Suprapubic skin (tissue), 4 donors: ENCODE results near the gene GNAT1. TPM values are rescaled to one million over a fixed set of nuclear protein-coding genes. Genes with fewer than 3 reads are reported as not detected.

Experiments used
- DNase-seq, 2 donors: peaks; one replicate each; pipeline ENCODE4 v3.0.0-alpha.2; 2019; ENCODE audit warnings: low spot score in 2 of 2
- H3K27ac ChIP-seq: fragments of 200-600 bp; sonication (generic); one replicate; pipeline ENCODE4 v1.5.1; 2019
- H3K27me3 ChIP-seq: fragments of 200-600 bp; sonication (generic); one replicate; pipeline ENCODE4 v1.5.1; 2019
- H3K36me3 ChIP-seq: fragments of 200-600 bp; sonication (generic); one replicate; pipeline ENCODE4 v1.5.1; 2019
- H3K4me1 ChIP-seq: fragments of 200-600 bp; sonication (generic); one replicate; pipeline ENCODE4 v1.5.1; 2019
- H3K4me3 ChIP-seq: fragments of 200-600 bp; sonication (generic); one replicate; pipeline ENCODE4 v1.5.1; 2019; ENCODE audit warnings: mild to moderate bottlenecking
- H3K9me3 ChIP-seq: fragments of 200-600 bp; sonication (generic); one replicate; pipeline ENCODE4 v1.5.1; 2019
- EP300 ChIP-seq: sonication (generic); formaldehyde crosslinking; IDR thresholded peaks from one replicate; pipeline ENCODE4 v1.6.1; 2017; ENCODE audit warnings: antibody characterized with exemption
- POLR2A ChIP-seq, 2 donors: fragments of 450-650 bp; IDR thresholded peaks; one replicate each; pipeline ENCODE4 v1.6.1; 2017; ENCODE audit warnings: antibody characterized with exemption in 2 of 2, mild to moderate bottlenecking in 2 of 2, moderate library complexity in 2 of 2
- POLR2AphosphoS5 ChIP-seq, 3 donors: sonication (generic); formaldehyde crosslinking; IDR thresholded peaks; one replicate each; pipeline ENCODE4 v1.6.1; 2017; ENCODE audit warnings: antibody characterized with exemption in 3 of 3
- WGBS: methylation state at CpG from one replicate; pipeline ENCODE4 v1.1.5; 2018; 5-methylcytosine and 5-hydroxymethylcytosine counted together
- total RNA-seq, 4 donors: library from RNA; depleted of rRNA; stranded (reverse); fragments of >200 nt; gene quantifications; one replicate each; pipeline ENCODE4 v1.1.0, GENCODE V29; 2016
- TF ChIP-seq, protein P1 (sequence below), 2 donors: fragments of 200-600 bp in 1 of 2; fragments of 450-650 bp in 1 of 2; sonication (generic) in 1 of 2; IDR thresholded peaks; one replicate each; pipeline ENCODE4 v1.5.1; 2016 to 2019; ENCODE audit warnings: antibody characterized with exemption in 2 of 2, mild to moderate bottlenecking in 1 of 2, moderate library complexity in 1 of 2

The GNAT1 gene
- total RNA-seq, 4 donors from 2014 or later: 0.64 TPM; not detected in 3

DNA sequence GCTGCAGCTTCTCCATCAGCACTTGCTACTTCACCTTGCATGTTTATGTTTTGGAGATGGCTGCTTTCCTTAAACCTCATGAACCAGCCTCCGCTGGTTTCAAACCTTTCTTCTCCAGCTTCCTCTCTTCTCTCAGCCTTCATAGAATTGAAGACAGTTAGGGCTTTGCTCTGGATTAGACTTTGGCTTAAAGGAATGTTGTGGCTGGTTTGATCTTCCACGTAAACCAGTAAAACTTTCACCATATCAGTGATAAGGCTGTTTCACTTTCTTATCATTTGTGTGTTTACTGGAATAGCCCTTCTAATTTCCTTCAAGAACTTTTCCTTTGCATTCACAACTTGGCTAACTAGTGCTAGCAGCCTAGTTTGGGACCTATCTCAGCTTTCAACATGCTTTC, 11.7 kb upstream of the GNAT1 start:
- H3K4me3 ChIP-seq: no peak overlapping the region
- H3K36me3 ChIP-seq: peaks cover 62% of the 10 kb centered on the region
- TF ChIP-seq EP300 (no peak), POLR2AphosphoS5 (IDR thresholded peaks at IDR 0.05) (no peak), POLR2A (IDR thresholded peaks at IDR 0.05) (no peak)
- TF ChIP-seq, protein P1, sequence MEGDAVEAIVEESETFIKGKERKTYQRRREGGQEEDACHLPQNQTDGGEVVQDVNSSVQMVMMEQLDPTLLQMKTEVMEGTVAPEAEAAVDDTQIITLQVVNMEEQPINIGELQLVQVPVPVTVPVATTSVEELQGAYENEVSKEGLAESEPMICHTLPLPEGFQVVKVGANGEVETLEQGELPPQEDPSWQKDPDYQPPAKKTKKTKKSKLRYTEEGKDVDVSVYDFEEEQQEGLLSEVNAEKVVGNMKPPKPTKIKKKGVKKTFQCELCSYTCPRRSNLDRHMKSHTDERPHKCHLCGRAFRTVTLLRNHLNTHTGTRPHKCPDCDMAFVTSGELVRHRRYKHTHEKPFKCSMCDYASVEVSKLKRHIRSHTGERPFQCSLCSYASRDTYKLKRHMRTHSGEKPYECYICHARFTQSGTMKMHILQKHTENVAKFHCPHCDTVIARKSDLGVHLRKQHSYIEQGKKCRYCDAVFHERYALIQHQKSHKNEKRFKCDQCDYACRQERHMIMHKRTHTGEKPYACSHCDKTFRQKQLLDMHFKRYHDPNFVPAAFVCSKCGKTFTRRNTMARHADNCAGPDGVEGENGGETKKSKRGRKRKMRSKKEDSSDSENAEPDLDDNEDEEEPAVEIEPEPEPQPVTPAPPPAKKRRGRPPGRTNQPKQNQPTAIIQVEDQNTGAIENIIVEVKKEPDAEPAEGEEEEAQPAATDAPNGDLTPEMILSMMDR (IDR thresholded peaks at IDR 0.05): no peak
- WGBS: 41% methylated on average over 2 of the region's 2 CpGs
- no peak for DNase-seq
- no peak overlapping the region for H3K27ac ChIP-seq
- peaks cover 8% of the 10 kb centered on the region for H3K4me1 ChIP-seq
- no peaks in the 10 kb centered on the region for H3K9me3 ChIP-seq
- H3K27me3 ChIP-seq: no peaks in the 10 kb centered on the region

DNA sequence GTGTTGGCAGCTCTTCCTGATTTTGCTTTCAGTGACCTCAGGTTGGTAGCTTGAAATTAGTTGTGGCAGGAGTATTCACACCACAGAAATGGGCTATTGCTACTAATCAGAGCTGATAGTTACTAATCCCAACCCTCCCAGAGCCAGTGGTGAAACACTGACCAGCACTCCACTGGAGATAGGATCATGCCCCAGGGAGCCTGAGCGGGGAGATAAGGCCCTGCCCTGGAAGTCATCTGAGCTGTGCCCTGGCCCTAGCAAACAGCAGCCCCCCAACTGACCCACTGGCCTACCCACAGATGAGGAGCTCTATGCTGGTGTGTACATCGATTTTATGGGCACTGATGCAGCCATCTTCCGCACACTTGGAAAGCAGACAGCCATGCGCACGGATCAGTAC, 9.4 kb upstream of the GNAT1 start:
- DNase-seq: no peak
- H3K36me3 ChIP-seq: peaks cover 67% of the 10 kb centered on the region
- no peaks in the 10 kb centered on the region for H3K27me3 ChIP-seq
- H3K27ac ChIP-seq: no peak overlapping the region
- H3K9me3 ChIP-seq: no peaks in the 10 kb centered on the region
- H3K4me1 ChIP-seq: peaks cover 5% of the 10 kb centered on the region
- WGBS: 95% methylated on average over 4 of the region's 5 CpGs
- H3K4me3 ChIP-seq: no peak overlapping the region
- TF ChIP-seq EP300 (no peak), POLR2AphosphoS5 (IDR thresholded peaks at IDR 0.05) (no peak), POLR2A (IDR thresholded peaks at IDR 0.05) (no peak)
- TF ChIP-seq, protein P1 (IDR thresholded peaks at IDR 0.05): no peak

DNA sequence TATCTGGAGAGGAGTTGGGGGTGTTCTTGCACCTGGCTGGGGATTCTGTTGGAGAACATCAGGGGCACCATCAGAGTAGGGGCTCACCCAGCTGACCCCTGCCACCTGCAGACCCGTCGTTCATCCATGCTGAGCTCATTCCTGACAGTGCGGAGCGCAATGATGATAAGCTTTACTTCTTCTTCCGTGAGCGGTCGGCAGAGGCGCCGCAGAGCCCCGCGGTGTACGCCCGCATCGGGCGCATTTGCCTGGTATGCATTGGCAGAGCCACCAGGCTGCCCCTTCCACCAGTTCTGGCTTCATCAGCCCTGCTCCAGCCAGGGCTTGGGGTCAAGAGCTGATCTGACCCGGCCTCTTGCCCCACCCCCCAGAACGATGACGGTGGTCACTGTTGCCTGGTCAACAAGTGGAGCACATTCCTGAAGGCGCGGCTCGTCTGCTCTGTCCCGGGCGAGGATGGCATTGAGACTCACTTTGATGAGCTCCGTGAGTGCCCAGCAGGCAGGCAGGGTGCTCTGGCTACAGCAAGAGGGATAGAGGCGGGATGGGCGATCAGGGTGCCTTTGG, 8.8 kb upstream of the GNAT1 start:
- no peaks in the 10 kb centered on the region for H3K27me3 ChIP-seq
- no peak overlapping the region for H3K27ac ChIP-seq
- no peaks in the 10 kb centered on the region for H3K9me3 ChIP-seq
- H3K4me1 ChIP-seq: peaks cover 5% of the 10 kb centered on the region
- DNase-seq: no peak
- peaks cover 65% of the 10 kb centered on the region for H3K36me3 ChIP-seq
- whole genome bisulfite sequencing: 88% methylated on average over 23 of the region's 26 CpGs
- no peak overlapping the region for H3K4me3 ChIP-seq
- TF ChIP-seq EP300 (no peak), POLR2A (IDR thresholded peaks at IDR 0.05) (no peak), POLR2AphosphoS5 (IDR thresholded peaks at IDR 0.05) (no peak)
- TF ChIP-seq, protein P1 (IDR thresholded peaks at IDR 0.05): no peak

DNA sequence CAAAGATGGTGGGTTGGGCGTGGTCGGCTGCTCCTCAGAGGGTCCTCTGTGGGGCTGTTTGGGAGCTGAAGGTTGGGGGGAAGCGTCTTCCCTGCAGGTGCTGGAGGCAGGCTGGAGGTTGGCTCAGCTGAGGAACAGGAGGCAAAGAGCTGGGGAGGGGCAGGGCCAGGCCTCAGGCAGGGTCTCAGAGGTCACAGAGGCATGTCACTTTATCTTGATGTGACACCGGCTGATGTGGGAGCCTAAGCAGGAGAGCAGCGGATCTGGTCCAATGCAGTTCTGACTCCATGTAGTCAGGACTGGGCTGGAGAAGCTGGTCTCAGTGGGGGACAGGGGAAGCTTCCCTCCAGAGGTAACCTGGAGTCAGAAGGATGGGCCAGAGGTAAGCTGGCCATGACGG, 7.7 kb upstream of the GNAT1 start:
- Histone ChIP-seq H3K9me3 (no peaks in the 10 kb centered on the region), H3K4me3 (no peak overlapping the region), H3K36me3 (peaks cover 70% of the 10 kb centered on the region), H3K27me3 (no peaks in the 10 kb centered on the region), H3K4me1 (peaks cover 5% of the 10 kb centered on the region), H3K27ac (no peak overlapping the region)
- WGBS: 84% methylated on average over 6 of the region's 6 CpGs
- TF ChIP-seq EP300 (no peak), POLR2AphosphoS5 (IDR thresholded peaks at IDR 0.05) (no peak), POLR2A (IDR thresholded peaks at IDR 0.05) (no peak)
- TF ChIP-seq, protein P1 (IDR thresholded peaks at IDR 0.05): no peak
- DNase-seq: no peak

DNA sequence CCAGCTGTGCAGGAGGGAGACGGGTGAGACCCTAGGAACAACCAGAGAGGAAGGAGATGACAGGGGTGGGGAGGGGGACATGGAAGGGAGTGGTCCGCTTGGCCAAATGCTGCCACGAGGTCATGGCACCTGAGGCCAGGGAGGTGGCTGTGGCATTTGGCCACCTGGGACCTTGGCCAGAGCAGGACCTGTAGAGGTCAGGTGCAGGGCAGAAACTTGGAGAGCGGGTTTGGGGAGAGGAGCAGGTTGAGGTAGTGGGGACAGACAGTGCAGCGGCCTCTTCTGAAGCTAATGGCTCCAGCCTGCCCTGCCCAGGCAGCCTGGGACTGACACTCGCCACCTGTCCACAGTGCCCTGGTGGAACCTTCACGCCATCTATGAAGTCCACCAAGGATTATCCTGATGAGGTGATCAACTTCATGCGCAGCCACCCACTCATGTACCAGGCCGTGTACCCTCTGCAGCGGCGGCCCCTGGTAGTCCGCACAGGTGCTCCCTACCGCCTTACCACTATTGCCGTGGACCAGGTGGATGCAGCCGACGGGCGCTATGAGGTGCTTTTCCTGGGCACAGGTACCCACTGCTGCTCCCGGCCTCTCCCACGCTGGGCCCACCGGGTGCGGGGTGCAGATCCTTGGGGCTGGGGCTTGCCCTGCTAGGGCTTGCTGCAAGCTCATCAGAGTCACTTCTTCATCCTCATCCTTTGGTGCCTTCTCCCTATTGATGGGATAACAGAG, 7.0 kb upstream of the GNAT1 start:
- TF ChIP-seq, protein P1 (IDR thresholded peaks at IDR 0.05): no peak
- TF ChIP-seq EP300 (no peak), POLR2A (IDR thresholded peaks at IDR 0.05) (no peak)
- no peaks in the 10 kb centered on the region for H3K9me3 ChIP-seq
- no peak overlapping the region for H3K27ac ChIP-seq
- H3K4me3 ChIP-seq: no peak overlapping the region
- 92% methylated on average over 18 of the region's 21 CpGs for WGBS
- peaks cover 68% of the 10 kb centered on the region for H3K36me3 ChIP-seq
- no peak for DNase-seq
- peaks cover 5% of the 10 kb centered on the region for H3K4me1 ChIP-seq
- no peaks in the 10 kb centered on the region for H3K27me3 ChIP-seq
